ENCODE results near the gene LRCH2.

- no peak for TF ChIP-seq CTCF (IDR thresholded peaks at IDR 0.05)
- TF ChIP-seq POLR2A (IDR thresholded peaks at IDR 0.05) = no peak
Measured at GRCh38 chrX:115068896-115069295, 165.0 kb downstream of the LRCH2 start.
